SK-N-SH treated with all-trans-retinoic acid at 6 μM for 48 hours (cell line): ENCODE measurements around the gene GLIS1.

Source experiments
- ATAC-seq: fragments of 200-7000 bp; cut with Tn5 transposase; 3 replicates; pipeline ENCODE4 v1.9.1; 2020; ENCODE audit warnings: mild to moderate bottlenecking, moderate library complexity
- ARNTL ChIP-seq: fragments of 450-650 bp; formaldehyde crosslinking; IDR thresholded peaks from 2 replicates; pipeline ENCODE4 v1.5.0; 2020; ENCODE audit warnings: low read depth, mild to moderate bottlenecking, moderate library complexity, borderline replicate concordance
- BACH2 ChIP-seq: fragments of 250-450 bp; sonication (Bioruptor Pico); IDR thresholded peaks from 2 replicates; pipeline ENCODE4 v1.9.0; 2021; ENCODE audit warnings: mild to moderate bottlenecking, borderline replicate concordance
- CSDC2 ChIP-seq: fragments of 250-450 bp; sonication (Bioruptor Pico); IDR thresholded peaks from 2 replicates; pipeline ENCODE4 v1.5.0; 2020; ENCODE audit warnings: mild to moderate bottlenecking, moderate library complexity
- ESRRG ChIP-seq: fragments of 250-450 bp; sonication (Bioruptor Pico); IDR thresholded peaks from 2 replicates; pipeline ENCODE4 v1.6.1; 2021; ENCODE audit warnings: mild to moderate bottlenecking
- GLIS3 ChIP-seq: fragments of 250-450 bp; sonication (Bioruptor Pico); IDR thresholded peaks from 2 replicates; pipeline ENCODE4 v1.5.0; 2020; ENCODE audit warnings: mild to moderate bottlenecking, moderate library complexity
- ISL1 ChIP-seq: fragments of 250-450 bp; sonication (Bioruptor Pico); IDR thresholded peaks from 2 replicates; pipeline ENCODE4 v2.1.2; 2022; ENCODE audit warnings: mild to moderate bottlenecking, moderate library complexity
- OSR1 ChIP-seq: fragments of 250-450 bp; sonication (Bioruptor Pico); IDR thresholded peaks from 2 replicates; pipeline ENCODE4 v1.8.0; 2022; ENCODE audit warnings: moderate library complexity, mild to moderate bottlenecking, inconsistent platforms
- PPARA ChIP-seq: fragments of 250-450 bp; sonication (Bioruptor Pico); IDR thresholded peaks from 2 replicates; pipeline ENCODE4 v1.5.0; 2020; ENCODE audit warnings: mild to moderate bottlenecking, borderline replicate concordance
- RARB ChIP-seq: fragments of 250-450 bp; sonication (Bioruptor Pico); IDR thresholded peaks from 2 replicates; pipeline ENCODE4 v1.8.0; 2021; ENCODE audit warnings: mild to moderate bottlenecking, moderate library complexity
- SNAI2 ChIP-seq: fragments of 250-450 bp; sonication (Bioruptor Pico); IDR thresholded peaks from 2 replicates; pipeline ENCODE4 v1.5.0; 2020; ENCODE audit warnings: mild to moderate bottlenecking, moderate library complexity
- TCF4 ChIP-seq: fragments of 250-450 bp; sonication (Bioruptor Pico); IDR thresholded peaks from 2 replicates; pipeline ENCODE4 v1.8.0; 2021; ENCODE audit warnings: mild to moderate bottlenecking, moderate library complexity, borderline replicate concordance
- TOX ChIP-seq: fragments of 250-450 bp; sonication (Bioruptor Pico); IDR thresholded peaks from 2 replicates; pipeline ENCODE4 v1.8.0; 2021; ENCODE audit warnings: mild to moderate bottlenecking, moderate library complexity, borderline replicate concordance
- ZC3H10 ChIP-seq: fragments of 250-450 bp; sonication (Bioruptor Pico); IDR thresholded peaks from 2 replicates; pipeline ENCODE4 v1.5.1; 2021; ENCODE audit warnings: mild to moderate bottlenecking, moderate library complexity
- ZFP3 ChIP-seq: fragments of 250-450 bp; sonication (Bioruptor Pico); IDR thresholded peaks from 2 replicates; pipeline ENCODE4 v1.5.0; 2020; ENCODE audit warnings: mild to moderate bottlenecking, moderate library complexity
- ZFP30 ChIP-seq: fragments of 450-650 bp; formaldehyde crosslinking; IDR thresholded peaks from 2 replicates; pipeline ENCODE4 v1.5.0; 2022; ENCODE audit warnings: mild to moderate bottlenecking, moderate library complexity
- ZNF565 ChIP-seq: fragments of 450-650 bp; formaldehyde crosslinking; conservative IDR thresholded peaks from 2 replicates; pipeline ENCODE4 v1.5.0; 2020; ENCODE audit warnings: low read depth, mild to moderate bottlenecking, moderate library complexity
- ZNF70 ChIP-seq: fragments of 450-650 bp; formaldehyde crosslinking; IDR thresholded peaks from 2 replicates; pipeline ENCODE4 v1.5.0; 2020; ENCODE audit warnings: mild to moderate bottlenecking, moderate library complexity
- ZNF8 ChIP-seq: fragments of 450-650 bp; formaldehyde crosslinking; IDR thresholded peaks from 2 replicates; pipeline ENCODE4 v1.5.0; 2020; ENCODE audit warnings: mild to moderate bottlenecking, moderate library complexity
- TF ChIP-seq, protein P1 (sequence below): fragments of 250-450 bp; sonication (Bioruptor Pico); IDR thresholded peaks from 2 replicates; pipeline ENCODE4 v1.8.0; 2021; ENCODE audit warnings: low read depth, mild to moderate bottlenecking, moderate library complexity, borderline replicate concordance
- TF ChIP-seq, protein P2 (sequence below): fragments of 250-450 bp; sonication (Bioruptor Pico); IDR thresholded peaks from 2 replicates; pipeline ENCODE4 v1.8.0; 2020; ENCODE audit warnings: mild to moderate bottlenecking, moderate library complexity, borderline replicate concordance
- TF ChIP-seq, protein P3 (sequence below): fragments of 250-450 bp; sonication (Bioruptor Pico); IDR thresholded peaks from 2 replicates; pipeline ENCODE4 v1.5.0; 2020; ENCODE audit warnings: mild to moderate bottlenecking, moderate library complexity
- TF ChIP-seq, protein P4 (sequence below): fragments of 250-450 bp; sonication (Bioruptor Pico); IDR thresholded peaks from 2 replicates; pipeline ENCODE4 v1.5.1; 2021; ENCODE audit warnings: mild to moderate bottlenecking, moderate library complexity
- TF ChIP-seq, protein P5 (sequence below): fragments of 250-450 bp; sonication (Bioruptor Pico); IDR thresholded peaks from 2 replicates; pipeline ENCODE4 v1.5.1; 2020; ENCODE audit warnings: low read depth, mild to moderate bottlenecking, moderate library complexity

The GLIS1 gene

DNA sequence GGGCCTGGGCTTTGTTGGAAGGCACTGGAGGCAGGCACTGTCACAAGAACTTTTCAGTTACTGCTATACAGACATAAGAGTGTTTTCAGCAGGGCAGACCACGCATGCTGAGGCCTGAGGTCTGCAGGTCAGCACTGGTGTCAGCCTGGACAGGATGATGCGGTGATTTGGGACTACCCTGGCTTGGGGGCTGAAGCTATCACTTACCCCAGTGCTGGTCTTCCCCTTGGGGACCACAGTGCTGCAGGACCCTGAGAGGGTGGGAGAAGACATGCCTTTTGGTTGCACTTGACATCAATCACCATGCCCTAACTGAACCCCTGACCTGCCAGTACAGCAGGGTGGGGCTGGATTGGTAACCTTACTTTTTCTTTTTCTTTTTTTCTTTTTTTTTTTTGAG lies 270.6 kb downstream of the GLIS1 start:
- no peak for TF ChIP-seq TOX (CRISPR knock-in tag)
- TF ChIP-seq, protein P1, sequence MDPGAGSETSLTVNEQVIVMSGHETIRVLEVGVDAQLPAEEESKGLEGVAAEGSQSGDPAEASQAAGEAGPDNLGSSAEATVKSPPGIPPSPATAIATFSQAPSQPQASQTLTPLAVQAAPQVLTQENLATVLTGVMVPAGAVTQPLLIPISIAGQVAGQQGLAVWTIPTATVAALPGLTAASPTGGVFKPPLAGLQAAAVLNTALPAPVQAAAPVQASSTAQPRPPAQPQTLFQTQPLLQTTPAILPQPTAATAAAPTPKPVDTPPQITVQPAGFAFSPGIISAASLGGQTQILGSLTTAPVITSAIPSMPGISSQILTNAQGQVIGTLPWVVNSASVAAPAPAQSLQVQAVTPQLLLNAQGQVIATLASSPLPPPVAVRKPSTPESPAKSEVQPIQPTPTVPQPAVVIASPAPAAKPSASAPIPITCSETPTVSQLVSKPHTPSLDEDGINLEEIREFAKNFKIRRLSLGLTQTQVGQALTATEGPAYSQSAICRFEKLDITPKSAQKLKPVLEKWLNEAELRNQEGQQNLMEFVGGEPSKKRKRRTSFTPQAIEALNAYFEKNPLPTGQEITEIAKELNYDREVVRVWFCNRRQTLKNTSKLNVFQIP (CRISPR knock-in tag): no peak
- no peak for TF ChIP-seq CSDC2
- TF ChIP-seq TCF4: no peak
- no peak for TF ChIP-seq ZNF70 (CRISPR knock-in tag)
- TF ChIP-seq PPARA (CRISPR knock-in tag): no peak
- TF ChIP-seq, protein P2, sequence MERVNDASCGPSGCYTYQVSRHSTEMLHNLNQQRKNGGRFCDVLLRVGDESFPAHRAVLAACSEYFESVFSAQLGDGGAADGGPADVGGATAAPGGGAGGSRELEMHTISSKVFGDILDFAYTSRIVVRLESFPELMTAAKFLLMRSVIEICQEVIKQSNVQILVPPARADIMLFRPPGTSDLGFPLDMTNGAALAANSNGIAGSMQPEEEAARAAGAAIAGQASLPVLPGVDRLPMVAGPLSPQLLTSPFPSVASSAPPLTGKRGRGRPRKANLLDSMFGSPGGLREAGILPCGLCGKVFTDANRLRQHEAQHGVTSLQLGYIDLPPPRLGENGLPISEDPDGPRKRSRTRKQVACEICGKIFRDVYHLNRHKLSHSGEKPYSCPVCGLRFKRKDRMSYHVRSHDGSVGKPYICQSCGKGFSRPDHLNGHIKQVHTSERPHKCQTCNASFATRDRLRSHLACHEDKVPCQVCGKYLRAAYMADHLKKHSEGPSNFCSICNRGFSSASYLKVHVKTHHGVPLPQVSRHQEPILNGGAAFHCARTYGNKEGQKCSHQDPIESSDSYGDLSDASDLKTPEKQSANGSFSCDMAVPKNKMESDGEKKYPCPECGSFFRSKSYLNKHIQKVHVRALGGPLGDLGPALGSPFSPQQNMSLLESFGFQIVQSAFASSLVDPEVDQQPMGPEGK (CRISPR knock-in tag): no peak
- TF ChIP-seq, protein P3, sequence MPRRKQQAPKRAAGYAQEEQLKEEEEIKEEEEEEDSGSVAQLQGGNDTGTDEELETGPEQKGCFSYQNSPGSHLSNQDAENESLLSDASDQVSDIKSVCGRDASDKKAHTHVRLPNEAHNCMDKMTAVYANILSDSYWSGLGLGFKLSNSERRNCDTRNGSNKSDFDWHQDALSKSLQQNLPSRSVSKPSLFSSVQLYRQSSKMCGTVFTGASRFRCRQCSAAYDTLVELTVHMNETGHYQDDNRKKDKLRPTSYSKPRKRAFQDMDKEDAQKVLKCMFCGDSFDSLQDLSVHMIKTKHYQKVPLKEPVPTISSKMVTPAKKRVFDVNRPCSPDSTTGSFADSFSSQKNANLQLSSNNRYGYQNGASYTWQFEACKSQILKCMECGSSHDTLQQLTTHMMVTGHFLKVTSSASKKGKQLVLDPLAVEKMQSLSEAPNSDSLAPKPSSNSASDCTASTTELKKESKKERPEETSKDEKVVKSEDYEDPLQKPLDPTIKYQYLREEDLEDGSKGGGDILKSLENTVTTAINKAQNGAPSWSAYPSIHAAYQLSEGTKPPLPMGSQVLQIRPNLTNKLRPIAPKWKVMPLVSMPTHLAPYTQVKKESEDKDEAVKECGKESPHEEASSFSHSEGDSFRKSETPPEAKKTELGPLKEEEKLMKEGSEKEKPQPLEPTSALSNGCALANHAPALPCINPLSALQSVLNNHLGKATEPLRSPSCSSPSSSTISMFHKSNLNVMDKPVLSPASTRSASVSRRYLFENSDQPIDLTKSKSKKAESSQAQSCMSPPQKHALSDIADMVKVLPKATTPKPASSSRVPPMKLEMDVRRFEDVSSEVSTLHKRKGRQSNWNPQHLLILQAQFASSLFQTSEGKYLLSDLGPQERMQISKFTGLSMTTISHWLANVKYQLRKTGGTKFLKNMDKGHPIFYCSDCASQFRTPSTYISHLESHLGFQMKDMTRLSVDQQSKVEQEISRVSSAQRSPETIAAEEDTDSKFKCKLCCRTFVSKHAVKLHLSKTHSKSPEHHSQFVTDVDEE (CRISPR knock-in tag): no peak
- no peak for TF ChIP-seq ZNF8 (CRISPR knock-in tag)
- TF ChIP-seq OSR1 (CRISPR knock-in tag): no peak
- TF ChIP-seq ZC3H10 (CRISPR knock-in tag): no peak
- no peak for TF ChIP-seq ZFP30 (CRISPR knock-in tag)
- no peak for TF ChIP-seq BACH2 (CRISPR knock-in tag)
- TF ChIP-seq ISL1: no peak
- TF ChIP-seq ZNF565: no peak
- no peak for TF ChIP-seq RARB (CRISPR knock-in tag)
- TF ChIP-seq ARNTL: no peak
- TF ChIP-seq SNAI2: no peak
- TF ChIP-seq GLIS3 (CRISPR knock-in tag): no peak
- TF ChIP-seq, protein P4, sequence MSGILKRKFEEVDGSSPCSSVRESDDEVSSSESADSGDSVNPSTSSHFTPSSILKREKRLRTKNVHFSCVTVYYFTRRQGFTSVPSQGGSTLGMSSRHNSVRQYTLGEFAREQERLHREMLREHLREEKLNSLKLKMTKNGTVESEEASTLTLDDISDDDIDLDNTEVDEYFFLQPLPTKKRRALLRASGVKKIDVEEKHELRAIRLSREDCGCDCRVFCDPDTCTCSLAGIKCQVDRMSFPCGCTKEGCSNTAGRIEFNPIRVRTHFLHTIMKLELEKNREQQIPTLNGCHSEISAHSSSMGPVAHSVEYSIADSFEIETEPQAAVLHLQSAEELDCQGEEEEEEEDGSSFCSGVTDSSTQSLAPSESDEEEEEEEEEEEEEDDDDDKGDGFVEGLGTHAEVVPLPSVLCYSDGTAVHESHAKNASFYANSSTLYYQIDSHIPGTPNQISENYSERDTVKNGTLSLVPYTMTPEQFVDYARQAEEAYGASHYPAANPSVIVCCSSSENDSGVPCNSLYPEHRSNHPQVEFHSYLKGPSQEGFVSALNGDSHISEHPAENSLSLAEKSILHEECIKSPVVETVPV (CRISPR knock-in tag): no peak
- TF ChIP-seq, all 23 proteins: peak for 0
- ATAC-seq: no peak

DNA sequence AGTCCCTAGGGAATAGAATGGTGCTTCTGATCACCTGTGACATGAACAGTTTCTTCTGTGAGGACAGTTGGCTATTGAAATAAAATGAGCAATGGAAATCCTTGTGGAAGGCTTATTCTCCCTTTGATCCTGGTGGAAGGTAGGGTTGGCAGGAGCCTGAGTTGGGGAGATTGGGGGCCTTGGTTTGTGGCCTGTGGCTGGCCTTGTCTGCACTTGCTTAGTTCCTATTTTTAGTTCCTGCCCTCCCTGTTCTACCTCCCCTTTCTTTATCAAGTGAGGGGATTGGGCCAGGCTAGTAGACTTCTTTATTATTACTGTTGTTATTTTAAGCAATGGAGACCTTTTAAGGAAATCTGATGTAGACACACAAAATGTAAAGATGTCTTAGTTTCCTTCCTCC lies 271.6 kb downstream of the GLIS1 start:
- TF ChIP-seq ZNF565 (no peak), ZFP3 (CRISPR knock-in tag) (no peak), ARNTL (no peak), PPARA (CRISPR knock-in tag) (no peak), RARB (CRISPR knock-in tag) (no peak), ESRRG (CRISPR knock-in tag) (no peak), ZNF70 (CRISPR knock-in tag) (no peak), GLIS3 (CRISPR knock-in tag) (no peak), ISL1 (no peak), TCF4 (no peak), CSDC2 (no peak), ZFP30 (CRISPR knock-in tag) (no peak), SNAI2 (no peak), ZNF8 (CRISPR knock-in tag) (no peak), TOX (CRISPR knock-in tag) (no peak)
- TF ChIP-seq, protein P3 (CRISPR knock-in tag): no peak
- TF ChIP-seq, protein P2 (CRISPR knock-in tag): no peak
- TF ChIP-seq, protein P1 (CRISPR knock-in tag): no peak
- TF ChIP-seq, protein P5, sequence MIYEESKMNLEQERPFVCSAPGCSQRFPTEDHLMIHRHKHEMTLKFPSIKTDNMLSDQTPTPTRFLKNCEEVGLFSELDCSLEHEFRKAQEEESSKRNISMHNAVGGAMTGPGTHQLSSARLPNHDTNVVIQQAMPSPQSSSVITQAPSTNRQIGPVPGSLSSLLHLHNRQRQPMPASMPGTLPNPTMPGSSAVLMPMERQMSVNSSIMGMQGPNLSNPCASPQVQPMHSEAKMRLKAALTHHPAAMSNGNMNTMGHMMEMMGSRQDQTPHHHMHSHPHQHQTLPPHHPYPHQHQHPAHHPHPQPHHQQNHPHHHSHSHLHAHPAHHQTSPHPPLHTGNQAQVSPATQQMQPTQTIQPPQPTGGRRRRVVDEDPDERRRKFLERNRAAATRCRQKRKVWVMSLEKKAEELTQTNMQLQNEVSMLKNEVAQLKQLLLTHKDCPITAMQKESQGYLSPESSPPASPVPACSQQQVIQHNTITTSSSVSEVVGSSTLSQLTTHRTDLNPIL (CRISPR knock-in tag): no peak
- ATAC-seq: no peak
